ENCODE measurements around the gene TTLL5. TPM values are rescaled to one million over a fixed set of nuclear protein-coding genes. Genes with fewer than 3 reads are reported as not detected.

TTLL5 gene, protein sequence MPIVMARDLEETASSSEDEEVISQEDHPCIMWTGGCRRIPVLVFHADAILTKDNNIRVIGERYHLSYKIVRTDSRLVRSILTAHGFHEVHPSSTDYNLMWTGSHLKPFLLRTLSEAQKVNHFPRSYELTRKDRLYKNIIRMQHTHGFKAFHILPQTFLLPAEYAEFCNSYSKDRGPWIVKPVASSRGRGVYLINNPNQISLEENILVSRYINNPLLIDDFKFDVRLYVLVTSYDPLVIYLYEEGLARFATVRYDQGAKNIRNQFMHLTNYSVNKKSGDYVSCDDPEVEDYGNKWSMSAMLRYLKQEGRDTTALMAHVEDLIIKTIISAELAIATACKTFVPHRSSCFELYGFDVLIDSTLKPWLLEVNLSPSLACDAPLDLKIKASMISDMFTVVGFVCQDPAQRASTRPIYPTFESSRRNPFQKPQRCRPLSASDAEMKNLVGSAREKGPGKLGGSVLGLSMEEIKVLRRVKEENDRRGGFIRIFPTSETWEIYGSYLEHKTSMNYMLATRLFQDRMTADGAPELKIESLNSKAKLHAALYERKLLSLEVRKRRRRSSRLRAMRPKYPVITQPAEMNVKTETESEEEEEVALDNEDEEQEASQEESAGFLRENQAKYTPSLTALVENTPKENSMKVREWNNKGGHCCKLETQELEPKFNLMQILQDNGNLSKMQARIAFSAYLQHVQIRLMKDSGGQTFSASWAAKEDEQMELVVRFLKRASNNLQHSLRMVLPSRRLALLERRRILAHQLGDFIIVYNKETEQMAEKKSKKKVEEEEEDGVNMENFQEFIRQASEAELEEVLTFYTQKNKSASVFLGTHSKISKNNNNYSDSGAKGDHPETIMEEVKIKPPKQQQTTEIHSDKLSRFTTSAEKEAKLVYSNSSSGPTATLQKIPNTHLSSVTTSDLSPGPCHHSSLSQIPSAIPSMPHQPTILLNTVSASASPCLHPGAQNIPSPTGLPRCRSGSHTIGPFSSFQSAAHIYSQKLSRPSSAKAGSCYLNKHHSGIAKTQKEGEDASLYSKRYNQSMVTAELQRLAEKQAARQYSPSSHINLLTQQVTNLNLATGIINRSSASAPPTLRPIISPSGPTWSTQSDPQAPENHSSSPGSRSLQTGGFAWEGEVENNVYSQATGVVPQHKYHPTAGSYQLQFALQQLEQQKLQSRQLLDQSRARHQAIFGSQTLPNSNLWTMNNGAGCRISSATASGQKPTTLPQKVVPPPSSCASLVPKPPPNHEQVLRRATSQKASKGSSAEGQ (N-terminal part only)
- total RNA-seq: 25.3 and 25.6 TPM in 2 replicates

DNA sequence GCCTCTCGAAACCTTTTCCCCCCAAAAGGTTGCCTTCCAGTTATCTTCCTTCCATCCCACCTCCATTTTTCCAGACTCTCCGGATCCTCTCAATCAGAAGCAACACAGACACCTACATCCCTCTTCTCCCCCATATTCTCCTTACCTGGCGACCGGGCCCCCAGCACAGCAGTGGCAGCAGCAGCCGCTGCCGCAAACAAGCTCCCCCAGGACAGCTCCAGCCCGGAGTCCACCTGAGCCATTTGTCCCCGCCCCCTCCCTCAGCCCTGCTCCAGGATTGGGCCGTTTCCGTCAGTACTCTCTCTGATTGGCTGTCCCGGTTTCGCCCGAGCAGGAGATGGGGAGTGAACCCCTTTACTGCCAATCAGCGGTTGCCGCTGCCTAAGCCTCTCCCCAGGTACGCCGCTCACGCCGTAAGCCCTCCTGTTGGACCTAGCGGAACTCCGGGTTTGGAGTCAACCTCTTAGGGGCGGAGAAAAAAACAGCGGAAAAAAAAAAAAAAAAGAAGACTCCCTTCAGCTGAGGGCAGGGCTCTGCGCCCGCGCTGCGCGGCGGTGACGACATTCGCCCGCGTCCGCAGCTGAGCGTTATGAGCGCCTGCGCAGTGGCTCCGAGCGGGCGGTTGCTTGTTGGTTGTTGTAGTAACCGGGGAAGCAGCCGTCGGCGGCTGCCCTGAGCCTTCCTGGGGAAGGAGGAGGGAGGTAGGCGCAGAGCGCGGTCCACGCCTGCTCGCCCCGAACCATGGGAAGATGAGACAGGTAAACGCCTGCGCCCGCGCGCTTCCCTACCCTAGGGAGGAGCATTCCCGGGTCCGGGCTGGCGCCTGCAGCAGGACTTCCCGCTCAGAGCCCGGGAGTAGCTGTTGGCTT is at the start of gene TTLL5, which contains the start of gene ERG28:
Gene TTLL5, plus strand, starts transcription at position 617 of the 869 bp plus-strand sequence. CDS start 1,904 bp downstream, outside the sequence.
Gene ERG28, minus strand, starts transcription at position 247 of the 869 bp plus-strand sequence. CDS start 3,374 bp downstream, outside the sequence.

DNA sequence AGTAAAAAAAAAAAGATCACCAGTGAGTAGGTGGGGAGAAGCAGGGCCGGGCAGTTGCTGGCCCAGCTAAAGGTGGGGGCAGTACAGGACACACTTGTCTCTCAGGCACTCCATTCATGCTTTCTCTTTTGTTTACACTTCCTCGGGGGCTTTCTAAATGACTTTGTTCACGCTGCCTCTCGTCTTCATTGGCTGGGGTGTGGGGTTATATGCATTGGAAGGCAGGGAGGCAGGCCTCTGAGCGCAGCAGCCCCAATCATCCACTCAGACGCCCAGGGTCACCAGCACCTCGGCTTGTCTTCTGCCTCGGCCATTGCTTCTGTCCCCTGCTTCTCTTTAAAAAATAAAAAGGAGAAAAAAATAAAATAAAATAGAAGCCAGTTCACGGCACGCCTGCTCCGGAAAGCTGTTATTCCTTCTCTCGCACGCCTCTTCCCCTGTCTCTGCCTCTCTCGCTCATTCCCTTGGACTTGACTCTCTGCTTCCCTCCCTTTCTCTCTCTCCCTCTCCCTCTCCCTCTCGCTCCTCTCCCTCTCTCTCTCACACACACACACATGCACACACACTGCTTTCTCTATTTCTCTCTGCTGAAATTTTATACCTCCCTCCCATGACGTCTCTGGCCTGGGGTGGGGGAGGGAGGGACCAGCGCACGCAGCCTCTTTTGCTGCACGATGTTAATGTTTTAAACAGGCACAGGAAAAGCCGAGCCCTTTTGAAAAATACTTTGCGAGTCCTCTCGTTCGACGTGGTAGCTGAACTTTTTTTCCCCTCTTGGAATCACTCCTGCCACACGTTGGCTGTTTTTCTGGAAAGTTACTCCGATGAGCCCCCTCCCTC is 320.6 kb downstream of the TTLL5 start, which contains the start of gene TGFB3:
Gene TGFB3, minus strand, starts transcription at position 570 of the 840 bp plus-strand sequence. CDS start 1,102 bp downstream, outside the sequence.

GRCh38 chr14:75985618-75986438 is 324.8 kb downstream of the TTLL5 start, which contains the start of gene IFT43:
IFT43 (plus strand) TSS chr14:75985763; CDS start chr14:75985787, 24 bp downstream.

Other genes starting within 250 kb of the TTLL5 start
- 41.3 and 127 TPM in 2 replicates for gene JDP2, start 233.2 kb upstream of the TTLL5 start, total RNA-seq
- not detected in 2 replicates for gene BATF, start 138.8 kb upstream of the TTLL5 start, total RNA-seq
- gene FLVCR2, start 82.6 kb upstream of the TTLL5 start, total RNA-seq: 1.8 and 2.0 TPM in 2 replicates
- 5.5 and 10.0 TPM in 2 replicates for gene ERG28, start 370 bp upstream of the TTLL5 start, total RNA-seq